GM23338 (cell line): ENCODE data around the gene BTBD19. TPM values are rescaled to one million over a fixed set of nuclear protein-coding genes. Genes with fewer than 3 reads are reported as not detected.

Experiments used
- ATAC-seq: fragments of 200-7000 bp; cut with Tn5 transposase; 3 replicates; pipeline ENCODE4 v1.9.1; 2020
- DNase-seq: peaks from one replicate; pipeline ENCODE4 v3.0.0-alpha.2; 2015; ENCODE audit warnings: low spot score
- H2AFZ ChIP-seq: fragments of 200-600 bp; sonication (generic); 2 replicates; pipeline ENCODE4 v1.8.0; 2016; ENCODE audit warnings: antibody characterized with exemption, mild to moderate bottlenecking, moderate library complexity
- H3F3A ChIP-seq: fragments of 200-600 bp; sonication (generic); replicated peaks from 2 replicates; pipeline ENCODE4 v1.8.0; 2017; ENCODE audit warnings: antibody characterized with exemption, mixed run types, low read depth
- H3K27ac ChIP-seq: fragments of 200-600 bp; sonication (generic); 2 replicates; pipeline ENCODE4 v1.6.1; 2016; ENCODE audit warnings: low read depth
- H3K27me3 ChIP-seq: fragments of 200-600 bp; sonication (generic); 2 replicates; pipeline ENCODE4 v1.8.0; 2016; ENCODE audit warnings: mild to moderate bottlenecking, mixed run types, moderate library complexity; ENCODE audit not compliant: insufficient read depth
- H3K36me3 ChIP-seq: fragments of 200-600 bp; sonication (generic); 2 replicates; pipeline ENCODE4 v1.8.0; 2016; ENCODE audit warnings: mild to moderate bottlenecking; ENCODE audit not compliant: insufficient read depth
- H3K4me1 ChIP-seq: fragments of 200-600 bp; sonication (generic); 2 replicates; pipeline ENCODE4 v1.8.0; 2016; ENCODE audit warnings: mild to moderate bottlenecking, moderate library complexity; ENCODE audit not compliant: insufficient read depth
- H3K4me2 ChIP-seq: fragments of 200-600 bp; sonication (generic); 2 replicates; pipeline ENCODE4 v1.7.1; 2017; ENCODE audit warnings: mixed run types
- H3K4me3 ChIP-seq: fragments of 200-600 bp; sonication (generic); 2 replicates; pipeline ENCODE4 v1.6.1; 2016; ENCODE audit warnings: mixed run types
- H3K79me2 ChIP-seq: fragments of 200-600 bp; sonication (generic); replicated peaks from 2 replicates; pipeline ENCODE4 v1.8.0; 2017; ENCODE audit warnings: mild to moderate bottlenecking; ENCODE audit not compliant: insufficient read depth
- H3K9me2 ChIP-seq: fragments of 200-600 bp; sonication (generic); 2 replicates; pipeline ENCODE4 v1.8.0; 2017; ENCODE audit not compliant: insufficient read depth
- H4K20me1 ChIP-seq: fragments of 200-600 bp; sonication (generic); replicated peaks from 2 replicates; pipeline ENCODE4 v1.8.0; 2017; ENCODE audit warnings: mild to moderate bottlenecking; ENCODE audit not compliant: insufficient read depth
- H3K27ac Mint-ChIP-seq: 2 replicates; pipeline ENCODE4 v1.8.0; 2020; ENCODE audit warnings: inconsistent platforms, mild to moderate bottlenecking, moderate library complexity, mixed read lengths
- H3K27me3 Mint-ChIP-seq: 3 replicates; pipeline ENCODE4 v1.8.0; 2022; ENCODE audit warnings: low read depth, mild to moderate bottlenecking, moderate library complexity, mixed read lengths, inconsistent platforms; ENCODE audit not compliant: insufficient read depth, poor library complexity
- H3K36me3 Mint-ChIP-seq: 3 replicates; pipeline ENCODE4 v1.8.0; 2021; ENCODE audit warnings: low read depth, mild to moderate bottlenecking, inconsistent platforms, moderate library complexity, mixed read lengths
- H3K4me1 Mint-ChIP-seq: 3 replicates; pipeline ENCODE4 v1.8.0; 2020; ENCODE audit warnings: mild to moderate bottlenecking, inconsistent platforms, mixed read lengths
- H3K4me3 Mint-ChIP-seq: 3 replicates; pipeline ENCODE4 v1.8.0; 2021; ENCODE audit warnings: moderate library complexity, mild to moderate bottlenecking, inconsistent platforms, mixed read lengths
- H3K9me3 Mint-ChIP-seq: 3 replicates; pipeline ENCODE4 v1.8.0; 2020; ENCODE audit warnings: moderate library complexity, mild to moderate bottlenecking, inconsistent platforms, mixed read lengths
- CREB1 ChIP-seq: fragments of 250-450 bp; sonication (Bioruptor Pico); IDR thresholded peaks from 2 replicates; pipeline ENCODE4 v1.5.0; 2020; ENCODE audit warnings: low read depth, mild to moderate bottlenecking, moderate library complexity
- CTCF ChIP-seq, 2 experiments: fragments of 200-600 bp in 1 of 2; sonication (generic) in 1 of 2; conservative IDR thresholded peaks; 2 replicates each; pipeline versions ENCODE4 v1.5.1 to v1.6.1; 2016 to 2017; ENCODE audit warnings: antibody characterized with exemption in 2 of 2, low read depth in 2 of 2, mild to moderate bottlenecking in 2 of 2, moderate library complexity in 1 of 2
- JUNB ChIP-seq: IDR thresholded peaks from one replicate; pipeline ENCODE4 v1.6.1; 2016; ENCODE audit warnings: antibody characterized with exemption; ENCODE audit not compliant: unreplicated experiment
- REST ChIP-seq: IDR thresholded peaks from one replicate; pipeline ENCODE4 v1.6.1; 2018; ENCODE audit warnings: antibody characterized with exemption; ENCODE audit not compliant: unreplicated experiment
- STAT1 ChIP-seq: IDR thresholded peaks from one replicate; pipeline ENCODE4 v1.6.1; 2016; ENCODE audit warnings: antibody characterized with exemption; ENCODE audit not compliant: unreplicated experiment
- ZNF462 ChIP-seq: fragments of 250-450 bp; sonication (Bioruptor Pico); IDR thresholded peaks from 2 replicates; pipeline ENCODE4 v1.5.0; 2020; ENCODE audit warnings: mild to moderate bottlenecking, moderate library complexity
- polyA plus RNA-seq: library from polyadenylated mRNA; unstranded; fragments of >200 nt; fragmentation: Nextera tagmentation; extraction: Ambion mirVana; gene quantifications from 2 replicates; pipeline ENCODE4 v1.2.1, GENCODE V29; 2016
- total RNA-seq: library from RNA; depleted of rRNA; stranded (reverse); fragments of >200 nt; shearing (Covaris generic); gene quantifications from 2 replicates; pipeline ENCODE4 v1.2.3, GENCODE V29; 2014

Gene BTBD19
- total and polyA plus RNA-seq, 2 experiments from 2014 or later = 0.37 to 0.66 TPM

GRCh38 chr1:44790968-44791801 lies 17.1 kb upstream of the BTBD19 start:
- peaks cover 8% of the 10 kb centered on the region for H3K27me3 Mint-ChIP-seq
- Histone ChIP-seq H3K27me3 (no peaks in the 10 kb centered on the region), H2AFZ (no peak overlapping the region), H3K36me3 (no peaks in the 10 kb centered on the region), H3K9me2 (no peaks in the 10 kb centered on the region), H3K4me3 (no peak overlapping the region), H3K4me1 (peaks cover 7% of the 10 kb centered on the region; the same call in 1 of the 2 replicates), H3K4me2 (no peak overlapping the region), H3K79me2 (no peaks in the 10 kb centered on the region), H4K20me1 (no peaks in the 10 kb centered on the region), H3F3A (no peaks in the 10 kb centered on the region; the same call in none of the 2 replicates), H3K27ac (no peak overlapping the region)
- peaks cover 17% of the 10 kb centered on the region for H3K4me1 Mint-ChIP-seq
- no peaks in the 10 kb centered on the region for H3K36me3 Mint-ChIP-seq
- no peak overlapping the region for H3K27ac Mint-ChIP-seq
- DNase-seq (no peak), ATAC-seq (no peak)
- TF ChIP-seq JUNB (no peak), ZNF462 (no peak), REST (no peak), CTCF (conservative IDR thresholded peaks at IDR 0.05; ENCODE audit: low read depth in 2 of 2) (no peak), CREB1 (CRISPR knock-in tag) (no peak), STAT1 (no peak)
- H3K9me3 Mint-ChIP-seq = no peaks in the 10 kb centered on the region; the same call in 2 of the 3 replicates
- no peak overlapping the region; the same call in 2 of the 3 replicates for H3K4me3 Mint-ChIP-seq
